LNCaP clone FGC (cell line): ENCODE measurements around the gene CLMP.

ENCODE experiments used
- DNase-seq: peaks from one replicate; pipeline ENCODE4 v3.0.0-alpha.2; 2011; ENCODE audit warnings: low read depth
- H3K4me3 ChIP-seq: 2 replicates; pipeline ENCODE4 v1.5.1; 2011; ENCODE audit warnings: mild to moderate bottlenecking, low read depth, low read length, control low read depth
- CTCF ChIP-seq: IDR thresholded peaks from 2 replicates; pipeline ENCODE4 v1.5.1; 2012; ENCODE audit warnings: mild to moderate bottlenecking; ENCODE audit not compliant: control insufficient read depth, insufficient read depth; ENCODE audit errors: extremely low read depth

Gene CLMP

GRCh38 chr11:123183391-123184099 lies 11.5 kb downstream of the CLMP start:
- H3K4me3 ChIP-seq: no peak overlapping the region
- no peak for DNase-seq
- TF ChIP-seq CTCF: no peak

- DNase-seq: no peak
Measured at GRCh38 chr11:123181767-123182500, 13.1 kb downstream of the CLMP start.

GRCh38 chr11:123181075-123181474 lies 14.0 kb downstream of the CLMP start:
- no peak for DNase-seq
- H3K4me3 ChIP-seq: no peak overlapping the region
- TF ChIP-seq CTCF: no peak

More at GRCh38 chr11:123181767-123182500, 13.1 kb downstream of the CLMP start:
- H3K4me3 ChIP-seq: no peak overlapping the region
- no peak for TF ChIP-seq CTCF

GRCh38 chr11:123180574-123180973 lies 14.5 kb downstream of the CLMP start:
- TF ChIP-seq CTCF: no peak
- no peak for DNase-seq
- H3K4me3 ChIP-seq: no peak overlapping the region

GRCh38 chr11:123180166-123180565 lies 14.9 kb downstream of the CLMP start:
- no peak for TF ChIP-seq CTCF
- no peak for DNase-seq

GRCh38 chr11:123179586-123179985 lies 15.5 kb downstream of the CLMP start:
- H3K4me3 ChIP-seq: no peak overlapping the region
- no peak for DNase-seq
- no peak for TF ChIP-seq CTCF

More at GRCh38 chr11:123180166-123180565, 14.9 kb downstream of the CLMP start:
- H3K4me3 ChIP-seq: no peak overlapping the region

- DNase-seq: no peak
- no peak overlapping the region for H3K4me3 ChIP-seq
- TF ChIP-seq CTCF: no peak
Measured at GRCh38 chr11:123178186-123178585, 16.9 kb downstream of the CLMP start.
